ENCODE measurements around the gene SLC16A3.
A peak's percentile ranks its signal among the peaks of the same experiment; 100 is the strongest.

The SLC16A3 gene

DNA sequence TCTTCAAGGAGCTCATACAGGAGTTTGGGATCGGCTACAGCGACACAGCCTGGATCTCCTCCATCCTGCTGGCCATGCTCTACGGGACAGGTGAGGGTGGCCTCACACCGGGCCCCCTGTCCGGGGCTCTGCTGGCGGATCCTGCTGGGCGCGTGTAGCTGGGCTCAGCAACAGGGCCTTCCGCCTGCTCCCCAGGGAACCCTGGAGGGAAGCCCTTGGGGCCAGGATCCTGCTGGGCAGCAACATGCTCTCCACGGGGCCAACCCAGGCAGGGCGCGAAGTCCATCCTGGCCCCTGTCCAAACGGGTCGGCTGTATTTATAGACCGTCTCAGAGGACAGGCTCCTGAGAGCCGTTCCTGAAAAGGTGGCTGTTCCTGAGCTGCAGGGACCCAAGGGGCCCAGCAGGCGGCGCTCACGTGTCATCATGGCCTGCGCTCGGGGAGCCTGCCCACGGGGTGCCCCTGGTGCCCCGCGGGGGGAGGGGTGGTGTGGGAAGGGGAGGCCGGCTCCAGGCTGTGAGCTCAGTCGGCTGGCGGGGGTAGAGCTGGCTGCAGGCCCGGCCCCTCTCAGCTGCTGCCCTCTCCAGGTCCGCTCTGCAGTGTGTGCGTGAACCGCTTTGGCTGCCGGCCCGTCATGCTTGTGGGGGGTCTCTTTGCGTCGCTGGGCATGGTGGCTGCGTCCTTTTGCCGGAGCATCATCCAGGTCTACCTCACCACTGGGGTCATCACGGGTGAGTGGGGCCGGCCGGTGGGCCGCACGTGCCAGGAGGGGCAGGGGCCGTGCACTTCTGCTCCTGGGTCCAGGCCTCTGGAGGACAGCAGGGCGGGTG lies 7.5 kb downstream of the SLC16A3 start (continued):
- TF ChIP-seq ZBTB17 (tag by site-specific recombination; IDR thresholded peaks at IDR 0.05), result 0 out of 2 replicates have a peak, but pooled peaks have one; percentile 41
- TF ChIP-seq, protein P1, sequence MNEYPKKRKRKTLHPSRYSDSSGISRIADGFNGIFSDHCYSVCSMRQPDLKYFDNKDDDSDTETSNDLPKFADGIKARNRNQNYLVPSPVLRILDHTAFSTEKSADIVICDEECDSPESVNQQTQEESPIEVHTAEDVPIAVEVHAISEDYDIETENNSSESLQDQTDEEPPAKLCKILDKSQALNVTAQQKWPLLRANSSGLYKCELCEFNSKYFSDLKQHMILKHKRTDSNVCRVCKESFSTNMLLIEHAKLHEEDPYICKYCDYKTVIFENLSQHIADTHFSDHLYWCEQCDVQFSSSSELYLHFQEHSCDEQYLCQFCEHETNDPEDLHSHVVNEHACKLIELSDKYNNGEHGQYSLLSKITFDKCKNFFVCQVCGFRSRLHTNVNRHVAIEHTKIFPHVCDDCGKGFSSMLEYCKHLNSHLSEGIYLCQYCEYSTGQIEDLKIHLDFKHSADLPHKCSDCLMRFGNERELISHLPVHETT (tag by site-specific recombination; IDR thresholded peaks at IDR 0.05), result 0 out of 2 replicates have a peak, but pooled peaks have one; percentile 46
- peak; percentile 93 for TF ChIP-seq SCRT2 (tag by site-specific recombination; IDR thresholded peaks at IDR 0.05)
- TF ChIP-seq, protein P2, sequence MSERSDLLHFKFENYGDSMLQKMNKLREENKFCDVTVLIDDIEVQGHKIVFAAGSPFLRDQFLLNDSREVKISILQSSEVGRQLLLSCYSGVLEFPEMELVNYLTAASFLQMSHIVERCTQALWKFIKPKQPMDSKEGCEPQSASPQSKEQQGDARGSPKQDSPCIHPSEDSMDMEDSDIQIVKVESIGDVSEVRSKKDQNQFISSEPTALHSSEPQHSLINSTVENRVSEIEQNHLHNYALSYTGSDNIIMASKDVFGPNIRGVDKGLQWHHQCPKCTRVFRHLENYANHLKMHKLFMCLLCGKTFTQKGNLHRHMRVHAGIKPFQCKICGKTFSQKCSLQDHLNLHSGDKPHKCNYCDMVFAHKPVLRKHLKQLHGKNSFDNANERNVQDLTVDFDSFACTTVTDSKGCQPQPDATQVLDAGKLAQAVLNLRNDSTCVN (tag by site-specific recombination; optimal IDR thresholded peaks at IDR 0.05), result peak; percentile 18
- TF ChIP-seq ZNF529 (tag by site-specific recombination; IDR thresholded peaks at IDR 0.05; ENCODE audit: insufficient replicate concordance), result no peak
- TF ChIP-seq, protein P3, sequence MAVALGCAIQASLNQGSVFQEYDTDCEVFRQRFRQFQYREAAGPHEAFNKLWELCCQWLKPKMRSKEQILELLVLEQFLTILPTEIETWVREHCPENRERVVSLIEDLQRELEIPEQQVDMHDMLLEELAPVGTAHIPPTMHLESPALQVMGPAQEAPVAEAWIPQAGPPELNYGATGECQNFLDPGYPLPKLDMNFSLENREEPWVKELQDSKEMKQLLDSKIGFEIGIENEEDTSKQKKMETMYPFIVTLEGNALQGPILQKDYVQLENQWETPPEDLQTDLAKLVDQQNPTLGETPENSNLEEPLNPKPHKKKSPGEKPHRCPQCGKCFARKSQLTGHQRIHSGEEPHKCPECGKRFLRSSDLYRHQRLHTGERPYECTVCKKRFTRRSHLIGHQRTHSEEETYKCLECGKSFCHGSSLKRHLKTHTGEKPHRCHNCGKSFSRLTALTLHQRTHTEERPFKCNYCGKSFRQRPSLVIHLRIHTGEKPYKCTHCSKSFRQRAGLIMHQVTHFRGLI (tag by site-specific recombination; IDR thresholded peaks at IDR 0.05), result peak; percentile 29; the same call in 1 of the 2 replicates
- 0 out of 2 replicates have a peak, but pooled peaks have one; percentile 13 for TF ChIP-seq SP2 (tag by site-specific recombination; IDR thresholded peaks at IDR 0.05)
- TF ChIP-seq, protein P4, sequence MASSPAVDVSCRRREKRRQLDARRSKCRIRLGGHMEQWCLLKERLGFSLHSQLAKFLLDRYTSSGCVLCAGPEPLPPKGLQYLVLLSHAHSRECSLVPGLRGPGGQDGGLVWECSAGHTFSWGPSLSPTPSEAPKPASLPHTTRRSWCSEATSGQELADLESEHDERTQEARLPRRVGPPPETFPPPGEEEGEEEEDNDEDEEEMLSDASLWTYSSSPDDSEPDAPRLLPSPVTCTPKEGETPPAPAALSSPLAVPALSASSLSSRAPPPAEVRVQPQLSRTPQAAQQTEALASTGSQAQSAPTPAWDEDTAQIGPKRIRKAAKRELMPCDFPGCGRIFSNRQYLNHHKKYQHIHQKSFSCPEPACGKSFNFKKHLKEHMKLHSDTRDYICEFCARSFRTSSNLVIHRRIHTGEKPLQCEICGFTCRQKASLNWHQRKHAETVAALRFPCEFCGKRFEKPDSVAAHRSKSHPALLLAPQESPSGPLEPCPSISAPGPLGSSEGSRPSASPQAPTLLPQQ (tag by site-specific recombination; IDR thresholded peaks at IDR 0.05), result 0 out of 2 replicates have a peak, but pooled peaks have one; percentile 36
- no peak for TF ChIP-seq ZNF175 (tag by site-specific recombination; IDR thresholded peaks at IDR 0.05)
- TF ChIP-seq ZNF777 (tag by site-specific recombination; IDR thresholded peaks at IDR 0.05; ENCODE audit: borderline replicate concordance), result no peak
- peak; percentile 77 for TF ChIP-seq ZNF341 (tag by site-specific recombination; IDR thresholded peaks at IDR 0.05; ENCODE audit: low read depth)
- no peak for TF ChIP-seq ZNF37A (tag by site-specific recombination; IDR thresholded peaks at IDR 0.05)
- peak; percentile 48; the same call in 1 of the 2 replicates for TF ChIP-seq ZBTB21 (tag by site-specific recombination; IDR thresholded peaks at IDR 0.05)
- no peak for TF ChIP-seq ZNF624 (tag by site-specific recombination; IDR thresholded peaks at IDR 0.05)
- TF ChIP-seq, protein P5, sequence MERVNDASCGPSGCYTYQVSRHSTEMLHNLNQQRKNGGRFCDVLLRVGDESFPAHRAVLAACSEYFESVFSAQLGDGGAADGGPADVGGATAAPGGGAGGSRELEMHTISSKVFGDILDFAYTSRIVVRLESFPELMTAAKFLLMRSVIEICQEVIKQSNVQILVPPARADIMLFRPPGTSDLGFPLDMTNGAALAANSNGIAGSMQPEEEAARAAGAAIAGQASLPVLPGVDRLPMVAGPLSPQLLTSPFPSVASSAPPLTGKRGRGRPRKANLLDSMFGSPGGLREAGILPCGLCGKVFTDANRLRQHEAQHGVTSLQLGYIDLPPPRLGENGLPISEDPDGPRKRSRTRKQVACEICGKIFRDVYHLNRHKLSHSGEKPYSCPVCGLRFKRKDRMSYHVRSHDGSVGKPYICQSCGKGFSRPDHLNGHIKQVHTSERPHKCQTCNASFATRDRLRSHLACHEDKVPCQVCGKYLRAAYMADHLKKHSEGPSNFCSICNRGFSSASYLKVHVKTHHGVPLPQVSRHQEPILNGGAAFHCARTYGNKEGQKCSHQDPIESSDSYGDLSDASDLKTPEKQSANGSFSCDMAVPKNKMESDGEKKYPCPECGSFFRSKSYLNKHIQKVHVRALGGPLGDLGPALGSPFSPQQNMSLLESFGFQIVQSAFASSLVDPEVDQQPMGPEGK (tag by site-specific recombination; IDR thresholded peaks at IDR 0.05), result peak; percentile 91
- TF ChIP-seq ZBTB7A (tag by site-specific recombination; IDR thresholded peaks at IDR 0.05; ENCODE audit: low read depth), result peak; percentile 81; the same call in 1 of the 2 replicates
- TF ChIP-seq ZNF239 (tag by site-specific recombination; IDR thresholded peaks at IDR 0.05), result no peak
- TF ChIP-seq, protein P6, sequence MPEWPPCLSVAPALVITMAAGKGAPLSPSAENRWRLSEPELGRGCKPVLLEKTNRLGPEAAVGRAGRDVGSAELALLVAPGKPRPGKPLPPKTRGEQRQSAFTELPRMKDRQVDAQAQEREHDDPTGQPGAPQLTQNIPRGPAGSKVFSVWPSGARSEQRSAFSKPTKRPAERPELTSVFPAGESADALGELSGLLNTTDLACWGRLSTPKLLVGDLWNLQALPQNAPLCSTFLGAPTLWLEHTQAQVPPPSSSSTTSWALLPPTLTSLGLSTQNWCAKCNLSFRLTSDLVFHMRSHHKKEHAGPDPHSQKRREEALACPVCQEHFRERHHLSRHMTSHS (tag by site-specific recombination; IDR thresholded peaks at IDR 0.05), result no peak
- no peak for TF ChIP-seq MZF1 (tag by site-specific recombination; IDR thresholded peaks at IDR 0.05; ENCODE audit: borderline replicate concordance)
- TF ChIP-seq ZNF146 (tag by site-specific recombination; IDR thresholded peaks at IDR 0.05), result no peak
- peak; percentile 92 for TF ChIP-seq EGR2 (tag by site-specific recombination; IDR thresholded peaks at IDR 0.05; ENCODE audit: low read depth)
- TF ChIP-seq ZNF324 (tag by site-specific recombination; IDR thresholded peaks at IDR 0.05), result 0 out of 2 replicates have a peak, but pooled peaks have one; percentile 50
- no peak for TF ChIP-seq ZNF169 (tag by site-specific recombination; IDR thresholded peaks at IDR 0.05)
- TF ChIP-seq, protein P7, sequence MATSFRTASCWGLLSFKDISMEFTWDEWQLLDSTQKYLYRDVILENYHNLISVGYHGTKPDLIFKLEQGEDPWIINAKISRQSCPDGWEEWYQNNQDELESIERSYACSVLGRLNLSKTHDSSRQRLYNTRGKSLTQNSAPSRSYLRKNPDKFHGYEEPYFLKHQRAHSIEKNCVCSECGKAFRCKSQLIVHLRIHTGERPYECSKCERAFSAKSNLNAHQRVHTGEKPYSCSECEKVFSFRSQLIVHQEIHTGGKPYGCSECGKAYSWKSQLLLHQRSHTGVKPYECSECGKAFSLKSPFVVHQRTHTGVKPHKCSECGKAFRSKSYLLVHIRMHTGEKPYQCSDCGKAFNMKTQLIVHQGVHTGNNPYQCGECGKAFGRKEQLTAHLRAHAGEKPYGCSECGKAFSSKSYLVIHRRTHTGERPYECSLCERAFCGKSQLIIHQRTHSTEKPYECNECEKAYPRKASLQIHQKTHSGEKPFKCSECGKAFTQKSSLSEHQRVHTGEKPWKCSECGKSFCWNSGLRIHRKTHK (tag by site-specific recombination; IDR thresholded peaks at IDR 0.05), result no peak
- TF ChIP-seq, protein P8, sequence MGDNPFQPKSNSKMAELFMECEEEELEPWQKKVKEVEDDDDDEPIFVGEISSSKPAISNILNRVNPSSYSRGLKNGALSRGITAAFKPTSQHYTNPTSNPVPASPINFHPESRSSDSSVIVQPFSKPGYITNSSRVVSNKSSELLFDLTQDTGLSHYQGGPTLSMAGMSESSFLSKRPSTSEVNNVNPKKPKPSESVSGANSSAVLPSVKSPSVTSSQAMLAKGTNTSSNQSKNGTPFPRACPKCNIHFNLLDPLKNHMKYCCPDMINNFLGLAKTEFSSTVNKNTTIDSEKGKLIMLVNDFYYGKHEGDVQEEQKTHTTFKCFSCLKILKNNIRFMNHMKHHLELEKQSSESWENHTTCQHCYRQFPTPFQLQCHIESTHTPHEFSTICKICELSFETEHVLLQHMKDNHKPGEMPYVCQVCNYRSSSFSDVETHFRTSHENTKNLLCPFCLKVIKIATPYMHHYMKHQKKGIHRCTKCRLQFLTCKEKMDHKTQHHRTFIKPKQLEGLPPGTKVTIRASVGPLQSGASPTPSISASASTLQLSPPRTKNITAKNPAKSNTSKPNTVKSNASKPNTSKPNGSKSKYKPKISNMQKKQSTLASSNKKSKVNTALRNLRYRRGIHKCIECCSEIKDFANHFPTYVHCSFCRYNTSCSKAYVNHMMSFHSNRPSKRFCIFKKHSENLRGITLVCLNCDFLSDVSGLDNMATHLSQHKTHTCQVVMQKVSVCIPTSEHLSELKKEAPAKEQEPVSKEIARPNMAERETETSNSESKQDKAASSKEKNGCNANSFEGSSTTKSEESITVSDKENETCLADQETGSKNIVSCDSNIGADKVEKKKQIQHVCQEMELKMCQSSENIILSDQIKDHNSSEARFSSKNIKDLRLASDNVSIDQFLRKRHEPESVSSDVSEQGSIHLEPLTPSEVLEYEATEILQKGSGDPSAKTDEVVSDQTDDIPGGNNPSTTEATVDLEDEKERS (tag by site-specific recombination; IDR thresholded peaks at IDR 0.05), result no peak

Data from HEK293 (cell line).